Fibroblast of pulmonary artery (primary cell): ENCODE results near the gene DNMT1.

Source experiments
- DNase-seq: peaks from one replicate; pipeline ENCODE4 v3.0.0-alpha.2; 2010; ENCODE audit warnings: low read depth
- H3K4me3 ChIP-seq: replicated peaks from 2 replicates; pipeline ENCODE4 v1.5.1; 2011; ENCODE audit warnings: low read depth, mild to moderate bottlenecking, control low read depth, low read length, moderate library complexity
- CTCF ChIP-seq: IDR thresholded peaks from 2 replicates; pipeline ENCODE4 v1.5.1; 2011; ENCODE audit warnings: mild to moderate bottlenecking, control low read depth, low read length, inconsistent platforms; ENCODE audit errors: missing control alignments

The DNMT1 gene

GRCh38 chr19:10217085-10217484 lies 22.3 kb upstream of the DNMT1 start:
- DNase-seq: no peak
- H3K4me3 ChIP-seq: no peak overlapping the region
- no peak for TF ChIP-seq CTCF

- H3K4me3 ChIP-seq: no peak overlapping the region
- no peak for TF ChIP-seq CTCF
- DNase-seq: peak; percentile 34
Measured at GRCh38 chr19:10214784-10215183, 20.0 kb upstream of the DNMT1 start.

GRCh38 chr19:10211691-10212090 lies 16.9 kb upstream of the DNMT1 start:
- no peak overlapping the region for H3K4me3 ChIP-seq
- TF ChIP-seq CTCF: no peak
- no peak for DNase-seq

GRCh38 chr19:10211061-10211460 lies 16.3 kb upstream of the DNMT1 start:
- TF ChIP-seq CTCF: no peak
- no peak for DNase-seq
- no peak overlapping the region for H3K4me3 ChIP-seq

GRCh38 chr19:10209315-10209714 lies 14.6 kb upstream of the DNMT1 start:
- no peak for TF ChIP-seq CTCF
- DNase-seq: peak; percentile 62
- no peak overlapping the region for H3K4me3 ChIP-seq

GRCh38 chr19:10207026-10207425 lies 12.3 kb upstream of the DNMT1 start:
- no peak for DNase-seq
- H3K4me3 ChIP-seq: no peak overlapping the region
- no peak for TF ChIP-seq CTCF

GRCh38 chr19:10206226-10206885 lies 11.6 kb upstream of the DNMT1 start:
- H3K4me3 ChIP-seq: no peak overlapping the region
- peak; percentile 63 for DNase-seq
- TF ChIP-seq CTCF: no peak
